ENCODE data around the gene C1orf232.

GRCh38 chr1:26212726-26213125, 44.0 kb upstream of the C1orf232 start:
- TF ChIP-seq, protein P1, sequence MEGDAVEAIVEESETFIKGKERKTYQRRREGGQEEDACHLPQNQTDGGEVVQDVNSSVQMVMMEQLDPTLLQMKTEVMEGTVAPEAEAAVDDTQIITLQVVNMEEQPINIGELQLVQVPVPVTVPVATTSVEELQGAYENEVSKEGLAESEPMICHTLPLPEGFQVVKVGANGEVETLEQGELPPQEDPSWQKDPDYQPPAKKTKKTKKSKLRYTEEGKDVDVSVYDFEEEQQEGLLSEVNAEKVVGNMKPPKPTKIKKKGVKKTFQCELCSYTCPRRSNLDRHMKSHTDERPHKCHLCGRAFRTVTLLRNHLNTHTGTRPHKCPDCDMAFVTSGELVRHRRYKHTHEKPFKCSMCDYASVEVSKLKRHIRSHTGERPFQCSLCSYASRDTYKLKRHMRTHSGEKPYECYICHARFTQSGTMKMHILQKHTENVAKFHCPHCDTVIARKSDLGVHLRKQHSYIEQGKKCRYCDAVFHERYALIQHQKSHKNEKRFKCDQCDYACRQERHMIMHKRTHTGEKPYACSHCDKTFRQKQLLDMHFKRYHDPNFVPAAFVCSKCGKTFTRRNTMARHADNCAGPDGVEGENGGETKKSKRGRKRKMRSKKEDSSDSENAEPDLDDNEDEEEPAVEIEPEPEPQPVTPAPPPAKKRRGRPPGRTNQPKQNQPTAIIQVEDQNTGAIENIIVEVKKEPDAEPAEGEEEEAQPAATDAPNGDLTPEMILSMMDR (IDR thresholded peaks at IDR 0.05), result no peak
- TF ChIP-seq ZFX (IDR thresholded peaks at IDR 0.05; ENCODE audit: borderline replicate concordance), result no peak

Measured in 22Rv1 (cell line).